ENCODE results near the gene NRP2. TPM values are rescaled to one million over a fixed set of nuclear protein-coding genes. Genes with fewer than 3 reads are reported as not detected.

NRP2 gene
- total RNA-seq, 2 experiments from 2014 or later, result 7.1 to 8.1 TPM

DNA sequence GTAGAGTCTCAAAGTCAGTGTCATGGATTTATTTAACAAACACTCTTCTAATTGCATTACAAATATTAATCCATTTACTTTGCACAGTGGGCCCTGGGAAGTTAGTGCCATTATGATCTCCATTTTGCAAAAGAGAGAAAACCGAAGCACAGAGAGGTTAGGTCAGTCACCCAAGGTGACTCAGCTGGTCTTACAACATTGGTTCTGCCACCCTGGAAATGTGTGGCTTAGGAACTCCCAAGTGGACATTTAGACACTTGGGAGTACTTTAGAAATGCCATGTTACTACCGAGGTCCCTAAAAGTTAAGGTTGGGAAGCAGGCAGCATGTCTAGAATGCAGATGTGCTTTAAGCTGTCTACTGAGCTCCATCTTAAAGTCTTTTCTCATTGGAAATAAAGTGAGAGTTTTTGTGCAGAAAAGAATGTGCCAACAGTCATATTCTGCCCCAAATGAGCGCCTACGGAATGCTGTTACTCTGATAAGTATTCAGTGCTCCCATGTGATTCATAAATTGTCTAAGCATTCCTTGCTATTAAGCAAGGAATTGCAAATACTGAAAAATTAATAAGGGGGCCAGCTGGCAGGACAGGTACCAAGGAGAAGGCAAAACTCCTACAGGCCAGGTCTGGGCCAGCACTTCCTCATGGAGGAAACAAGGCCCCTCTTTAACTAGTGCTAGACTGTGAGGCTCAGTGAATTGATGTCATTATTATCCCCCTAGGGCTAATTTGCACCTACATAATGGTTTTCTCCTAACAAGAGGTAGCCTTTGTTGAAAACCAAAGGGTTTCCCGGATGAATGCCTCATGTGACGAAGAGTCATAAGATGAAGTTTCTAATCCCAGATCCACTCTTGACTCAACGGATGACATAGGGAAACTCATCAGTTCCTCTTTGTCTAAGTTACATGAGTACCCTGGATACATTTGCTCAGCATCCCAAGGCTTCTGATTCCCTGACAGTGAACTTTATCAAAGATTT is 16.3 kb downstream of the NRP2 start:
- no peaks in the 10 kb centered on the region for H3K36me3 Mint-ChIP-seq (ENCODE audit: low read depth)
- no peak for DNase-seq
- peaks cover 11% of the 10 kb centered on the region for H3K4me1 Mint-ChIP-seq
- CTCF ChIA-PET, result interaction anchor here (0.6 kb wide), 2 partner anchors 67 to 512 kb away, joined by 4 to 5 read pairs; no protein-coding TSS in a partner anchor
- no peak overlapping the region for H3K27ac Mint-ChIP-seq
- peaks cover 2% of the 10 kb centered on the region for H3K27me3 Mint-ChIP-seq
- H3K4me3 Mint-ChIP-seq, result no peak overlapping the region
- POLR2A ChIA-PET, result no interaction called here
- no peaks in the 10 kb centered on the region for H3K9me3 Mint-ChIP-seq

DNA sequence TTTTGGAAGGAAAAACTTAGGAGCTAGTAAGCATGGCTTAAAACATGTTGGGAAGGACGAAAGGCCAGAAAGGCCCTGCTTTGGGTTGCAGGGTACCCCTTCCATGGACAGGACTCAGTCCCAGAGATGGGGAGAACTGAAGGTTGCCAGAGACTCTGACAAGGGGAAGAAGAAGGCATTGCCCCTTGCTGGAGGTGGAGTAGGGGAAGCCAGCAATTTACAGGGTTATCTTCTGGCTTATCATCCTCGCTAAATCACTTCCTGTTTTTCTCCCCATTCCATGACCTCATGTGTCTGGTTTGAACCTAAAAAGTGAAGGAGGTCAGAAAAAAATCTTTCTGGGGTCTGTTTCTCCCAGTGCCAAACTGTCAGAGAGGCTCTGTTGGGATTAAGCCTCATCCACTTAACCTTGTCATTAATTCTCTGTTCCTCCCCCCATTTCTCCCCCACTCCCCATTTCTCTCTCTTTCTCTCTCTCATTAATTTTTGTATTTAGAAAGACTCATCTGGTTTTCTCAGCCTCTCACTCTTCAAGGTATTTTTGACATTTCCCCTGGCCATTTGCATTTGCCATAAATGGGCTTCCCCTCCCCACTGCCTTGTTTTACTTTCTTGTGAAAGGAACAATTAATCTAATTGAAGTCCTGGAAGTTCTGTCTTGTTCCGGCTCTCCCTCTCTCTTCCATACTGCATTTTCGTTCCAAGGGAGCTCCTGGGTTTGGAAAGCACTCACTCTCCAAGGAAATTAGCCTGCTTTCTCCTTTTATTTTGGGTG is 17.4 kb downstream of the NRP2 start:
- H3K9me3 Mint-ChIP-seq, result no peaks in the 10 kb centered on the region
- H3K27me3 Mint-ChIP-seq, result peaks cover 2% of the 10 kb centered on the region
- H3K36me3 Mint-ChIP-seq (ENCODE audit: low read depth), result no peaks in the 10 kb centered on the region
- H3K4me3 Mint-ChIP-seq, result no peak overlapping the region
- DNase-seq, result no peak
- POLR2A ChIA-PET, result no interaction called here
- H3K27ac Mint-ChIP-seq, result no peak overlapping the region
- CTCF ChIA-PET, result interaction anchor here (0.5 kb wide), 1 partner anchor 124 kb away, joined by 3 read pairs; no protein-coding TSS in a partner anchor
- peaks cover 11% of the 10 kb centered on the region for H3K4me1 Mint-ChIP-seq

DNA sequence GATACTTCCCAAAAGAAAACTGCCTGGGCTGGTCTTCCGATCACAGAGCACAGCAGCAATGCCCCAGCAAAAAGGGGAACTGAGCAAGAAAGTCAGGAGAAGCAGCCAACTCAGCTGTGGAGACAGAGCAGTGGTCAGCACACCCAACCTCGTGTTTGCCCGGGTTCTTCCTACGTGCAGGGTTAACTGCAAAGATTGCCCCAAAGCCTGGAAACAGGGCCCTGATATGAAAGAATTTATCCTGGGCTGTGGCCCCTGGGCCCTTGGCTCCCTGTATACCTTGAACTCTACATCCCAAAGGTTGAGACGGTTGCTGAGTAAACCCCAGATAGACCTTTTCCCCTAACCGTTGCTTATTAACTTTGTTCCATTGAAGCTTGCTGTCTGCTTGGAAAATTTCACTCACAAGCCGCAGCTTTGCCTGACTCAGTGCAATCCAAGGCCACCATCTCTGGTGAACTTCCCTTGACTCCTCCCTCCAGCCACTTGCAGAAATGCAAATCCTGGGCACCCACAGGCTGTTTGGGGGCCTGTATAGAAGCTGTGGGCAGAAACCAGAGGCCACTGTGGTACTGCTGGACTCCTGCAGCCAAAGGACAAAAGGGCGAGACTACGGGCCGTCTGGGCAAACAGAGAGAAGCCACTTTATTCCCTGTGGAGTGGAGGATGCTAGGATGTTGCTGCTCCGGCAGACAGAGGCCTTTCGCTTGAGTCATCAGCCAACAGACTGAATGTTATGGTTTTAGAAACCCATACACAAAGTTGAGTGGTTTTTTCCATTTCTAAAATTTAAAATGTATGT is 18.2 kb downstream of the NRP2 start:
- Mint-ChIP-seq H3K4me3 (no peak overlapping the region), H3K27me3 (no peaks in the 10 kb centered on the region), H3K27ac (no peak overlapping the region), H3K36me3 (ENCODE audit: low read depth) (no peaks in the 10 kb centered on the region), H3K9me3 (no peaks in the 10 kb centered on the region), H3K4me1 (peaks cover 11% of the 10 kb centered on the region)
- no peak for DNase-seq
- ChIA-PET CTCF (no interaction called here), POLR2A (no interaction called here)

DNA sequence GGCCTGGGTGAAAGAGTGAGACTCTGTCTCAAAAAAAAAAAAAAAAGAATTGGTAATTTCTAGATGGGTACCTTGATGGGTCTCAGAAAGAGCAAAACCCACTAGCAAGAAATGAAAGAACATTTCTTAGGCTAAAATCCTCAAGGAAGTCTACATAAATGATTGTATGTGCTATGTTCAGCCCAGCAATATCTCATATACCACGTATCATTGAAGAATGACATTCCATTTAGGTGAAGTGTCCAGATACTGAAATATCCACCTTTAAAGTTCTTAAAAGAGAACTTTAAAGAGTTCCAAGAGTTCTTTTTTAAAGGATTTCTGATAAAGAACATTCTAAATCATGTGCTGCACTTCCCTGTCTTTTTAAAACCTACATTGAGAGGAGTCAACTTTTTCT is 19.2 kb downstream of the NRP2 start:
- Mint-ChIP-seq H3K27me3 (no peaks in the 10 kb centered on the region), H3K4me3 (no peak overlapping the region), H3K27ac (no peak overlapping the region), H3K9me3 (no peaks in the 10 kb centered on the region), H3K36me3 (ENCODE audit: low read depth) (no peaks in the 10 kb centered on the region), H3K4me1 (peaks cover 19% of the 10 kb centered on the region)
- no peak for DNase-seq
- ChIA-PET CTCF (no interaction called here), POLR2A (no interaction called here)

DNA sequence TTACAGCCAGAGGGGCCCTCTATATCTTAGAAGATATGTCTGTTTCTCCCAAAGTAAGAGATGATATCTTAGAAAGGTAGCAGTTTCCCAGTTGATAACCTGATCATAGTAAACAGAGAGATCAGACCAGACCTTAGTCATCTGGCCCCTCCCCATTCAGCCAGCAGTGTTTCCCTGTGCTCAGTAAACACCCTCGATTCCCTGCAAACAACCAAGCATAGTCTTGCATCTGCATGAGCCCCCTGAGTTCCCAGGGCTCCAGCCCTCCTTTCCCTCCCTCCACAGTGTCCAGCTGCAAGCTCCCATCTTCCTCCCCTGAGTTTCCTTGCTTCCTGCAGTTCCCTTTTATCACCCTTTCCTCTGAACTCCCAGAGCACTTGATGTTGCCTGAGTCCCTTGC is 20.3 kb downstream of the NRP2 start:
- H3K36me3 Mint-ChIP-seq (ENCODE audit: low read depth), result no peaks in the 10 kb centered on the region
- H3K4me3 Mint-ChIP-seq, result no peak overlapping the region
- peaks cover 30% of the 10 kb centered on the region for H3K4me1 Mint-ChIP-seq
- H3K9me3 Mint-ChIP-seq, result no peaks in the 10 kb centered on the region
- POLR2A ChIA-PET, result no interaction called here
- H3K27me3 Mint-ChIP-seq, result no peaks in the 10 kb centered on the region
- no peak overlapping the region for H3K27ac Mint-ChIP-seq
- no peak for DNase-seq
- CTCF ChIA-PET, result no interaction called here

DNA sequence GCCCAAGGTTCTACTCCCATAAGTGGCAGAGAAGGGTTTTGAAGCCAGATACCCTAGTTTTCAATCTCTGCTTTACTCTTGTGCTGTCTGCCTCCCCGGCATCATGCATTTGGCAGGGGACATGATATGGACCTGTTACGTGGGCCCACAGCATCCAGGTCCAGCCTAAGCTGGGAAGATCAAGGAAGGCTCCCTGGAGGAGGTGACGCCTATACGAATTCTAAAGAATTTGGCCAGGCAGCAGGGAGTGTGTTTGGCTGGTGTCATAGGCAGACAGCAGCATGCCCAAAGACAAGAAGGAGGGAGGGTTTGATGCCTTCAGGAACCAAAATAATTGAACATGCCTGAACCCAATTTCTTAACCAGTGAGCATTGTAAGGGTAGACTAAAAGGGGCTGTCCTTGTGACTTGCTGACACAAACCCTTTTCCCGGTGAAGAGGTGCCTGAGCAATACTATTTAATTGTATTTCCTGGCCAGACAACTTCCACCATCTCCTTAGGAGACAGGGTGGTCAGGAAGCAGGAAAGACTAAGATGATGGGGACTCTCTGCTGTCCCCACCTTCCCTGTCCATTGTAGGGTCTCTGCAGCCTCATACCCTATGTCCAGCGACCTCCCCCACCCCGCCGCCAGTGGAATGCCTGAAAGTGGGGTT is 21.3 kb downstream of the NRP2 start:
- Mint-ChIP-seq H3K4me3 (no peak overlapping the region), H3K27ac (no peak overlapping the region), H3K27me3 (no peaks in the 10 kb centered on the region), H3K36me3 (ENCODE audit: low read depth) (no peaks in the 10 kb centered on the region), H3K9me3 (no peaks in the 10 kb centered on the region), H3K4me1 (peaks cover 32% of the 10 kb centered on the region)
- POLR2A ChIA-PET, result no interaction called here
- no peak for DNase-seq
- CTCF ChIA-PET, result interaction anchor here (0.5 to 1.4 kb wide), 3 partner anchors 10 to 310 kb away, joined by 3 read pairs; no protein-coding TSS in a partner anchor

DNA sequence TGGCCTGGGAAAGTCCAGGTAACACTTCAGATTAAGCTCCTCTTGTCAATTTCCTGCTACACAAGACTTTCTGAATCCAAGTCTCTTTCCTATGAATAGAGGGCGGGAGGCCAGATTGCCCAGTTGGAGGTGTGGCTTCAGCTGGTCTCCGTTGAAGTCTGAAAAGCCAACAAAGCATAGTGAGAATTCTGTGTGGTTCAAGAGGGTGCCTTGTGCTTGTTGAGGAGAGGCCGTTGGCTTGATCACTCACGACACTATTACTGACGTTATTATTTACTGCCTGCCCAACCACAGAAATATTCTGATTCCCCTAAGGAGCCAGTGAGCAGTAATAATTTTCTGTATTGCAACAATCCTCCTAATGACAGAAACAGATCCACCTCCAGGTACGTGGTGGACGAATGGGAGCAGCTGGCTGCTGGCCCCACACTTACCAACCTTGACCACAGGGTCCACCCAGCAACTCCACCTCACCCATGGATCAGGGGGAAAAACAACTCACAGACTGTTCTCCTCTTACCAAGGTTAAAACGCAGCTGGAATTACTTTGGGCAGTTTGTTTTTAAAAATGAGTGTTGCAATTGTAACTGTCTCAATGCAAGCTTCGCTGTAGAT is 21.9 kb downstream of the NRP2 start:
- DNase-seq, result no peak
- CTCF ChIA-PET, result interaction anchor here (0.5 to 1.4 kb wide), 4 partner anchors 11 to 309 kb away, joined by 3 to 5 read pairs (median 3); no protein-coding TSS in a partner anchor
- no peaks in the 10 kb centered on the region for H3K9me3 Mint-ChIP-seq
- POLR2A ChIA-PET, result no interaction called here
- H3K27ac Mint-ChIP-seq, result no peak overlapping the region
- H3K36me3 Mint-ChIP-seq (ENCODE audit: low read depth), result no peaks in the 10 kb centered on the region
- no peak overlapping the region for H3K4me3 Mint-ChIP-seq
- H3K27me3 Mint-ChIP-seq, result no peaks in the 10 kb centered on the region
- peaks cover 34% of the 10 kb centered on the region for H3K4me1 Mint-ChIP-seq

DNA sequence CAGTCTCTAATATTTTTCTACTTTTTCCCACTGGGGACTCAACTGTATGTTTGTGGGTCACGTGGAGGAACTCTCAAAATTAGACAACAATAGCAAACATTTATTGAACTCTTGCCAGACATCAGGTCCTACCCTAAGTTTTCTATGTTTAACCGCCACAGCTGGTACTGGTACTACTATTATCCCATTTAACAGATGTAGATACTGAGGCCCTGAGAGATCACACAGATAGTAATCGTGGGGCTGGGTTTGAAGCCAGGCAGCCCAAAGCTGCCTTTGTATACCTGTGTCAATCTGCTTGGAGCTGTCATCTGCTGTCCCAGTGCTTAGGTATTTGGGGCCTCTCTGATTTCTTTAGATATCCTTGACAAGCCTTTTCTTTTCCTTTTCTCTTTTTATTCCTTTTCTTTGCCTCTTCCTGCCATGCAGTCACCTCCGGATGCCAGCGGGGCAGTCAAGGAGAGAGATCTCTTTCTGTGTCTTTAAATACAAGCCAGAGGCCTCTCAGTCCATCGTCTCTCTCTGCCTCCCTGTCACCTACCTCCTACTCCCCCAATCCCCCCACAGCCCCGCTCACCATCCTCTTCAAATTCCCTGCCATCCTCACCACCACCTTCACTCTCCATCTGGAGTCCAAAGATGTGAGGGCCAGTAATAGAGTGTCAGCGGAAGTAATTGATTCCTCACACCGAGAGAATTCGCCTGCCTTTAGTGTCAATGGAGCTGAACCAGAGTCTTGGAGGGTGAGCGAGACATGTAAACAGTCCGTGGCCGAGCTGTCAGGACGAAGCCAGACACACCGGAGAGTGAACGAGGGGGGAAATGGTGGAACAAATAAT is 23.4 kb downstream of the NRP2 start:
- CTCF ChIA-PET, result interaction anchor here (1.0 to 1.1 kb wide), 2 partner anchors 11 to 20 kb away, joined by 4 to 5 read pairs; no protein-coding TSS in a partner anchor
- Mint-ChIP-seq H3K4me1 (peaks cover 25% of the 10 kb centered on the region), H3K4me3 (no peak overlapping the region)

DNA sequence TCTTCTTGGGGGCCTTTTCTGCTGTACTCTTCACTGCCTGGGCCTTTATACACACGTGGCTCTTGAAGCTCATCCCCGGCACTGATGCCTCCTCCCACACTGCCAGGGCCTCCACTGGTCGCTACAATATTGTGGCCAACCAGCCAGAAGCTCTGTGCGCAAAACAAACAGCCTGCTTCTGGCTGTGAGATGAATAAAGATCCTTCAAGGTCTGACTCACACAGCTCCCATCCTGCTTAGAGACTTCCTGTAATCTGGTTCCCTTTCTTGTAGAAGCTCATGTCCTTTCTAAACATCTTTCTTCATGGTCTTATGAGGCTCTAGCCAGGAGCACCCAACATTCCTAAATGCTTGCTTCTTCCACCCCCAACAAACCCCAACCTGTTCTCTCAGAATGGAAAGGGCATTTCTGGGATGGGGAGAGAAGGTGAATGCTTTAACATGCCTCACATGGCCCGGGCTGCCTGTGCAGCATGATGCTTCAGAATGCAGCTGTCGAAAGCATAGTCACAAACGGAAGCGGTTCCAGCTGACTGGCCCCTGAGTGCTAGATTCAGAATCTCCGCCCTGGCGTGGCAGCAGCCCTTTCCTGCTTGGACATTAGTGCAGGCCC is 24.6 kb downstream of the NRP2 start:
- Mint-ChIP-seq H3K4me1 (peaks cover 25% of the 10 kb centered on the region), H3K4me3 (no peak overlapping the region), H3K36me3 (ENCODE audit: low read depth) (no peaks in the 10 kb centered on the region), H3K27ac (peak overlapping the region; percentile 91), H3K27me3 (no peaks in the 10 kb centered on the region), H3K9me3 (no peaks in the 10 kb centered on the region)
- CTCF ChIA-PET, result interaction anchor here (0.7 to 1.1 kb wide), 5 partner anchors 11 to 26 kb away, joined by 3 to 5 read pairs (median 3); no protein-coding TSS in a partner anchor
- POLR2A ChIA-PET, result interaction anchor here (0.6 kb wide), 1 partner anchor 31 kb away, joined by 4 read pairs; no protein-coding TSS in a partner anchor
- peak; percentile 54 for DNase-seq

More for the DNA sequence above, 23.4 kb downstream of the NRP2 start:
- H3K36me3 Mint-ChIP-seq (ENCODE audit: low read depth), result no peaks in the 10 kb centered on the region
- H3K9me3 Mint-ChIP-seq, result no peaks in the 10 kb centered on the region
- H3K27ac Mint-ChIP-seq, result peak overlapping the region; percentile 76
- DNase-seq, result no peak
- POLR2A ChIA-PET, result no interaction called here
- no peaks in the 10 kb centered on the region for H3K27me3 Mint-ChIP-seq

DNA sequence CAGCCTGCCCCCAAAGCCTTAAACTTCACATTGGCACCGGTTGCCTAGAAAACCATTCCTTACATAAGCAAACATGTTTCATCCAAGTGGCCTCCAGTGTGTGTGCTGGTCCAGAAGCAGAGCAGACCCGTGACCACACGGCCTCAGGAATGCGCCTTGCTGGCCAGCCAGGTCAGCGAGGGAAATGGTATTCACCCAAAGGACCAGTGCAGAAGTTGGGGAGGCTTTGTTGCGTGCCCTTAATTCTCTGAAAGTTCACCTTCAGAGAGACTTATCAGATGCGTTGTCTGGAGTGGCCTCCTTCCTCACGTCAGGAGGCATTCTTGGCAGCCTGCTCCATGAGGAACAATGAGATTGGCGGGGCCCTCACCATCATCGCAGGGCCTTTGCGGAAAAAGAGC is 25.9 kb downstream of the NRP2 start:
- Mint-ChIP-seq H3K4me3 (no peak overlapping the region), H3K27ac (peak overlapping the region; percentile 28), H3K27me3 (no peaks in the 10 kb centered on the region), H3K4me1 (peaks cover 25% of the 10 kb centered on the region), H3K9me3 (no peaks in the 10 kb centered on the region), H3K36me3 (ENCODE audit: low read depth) (no peaks in the 10 kb centered on the region)
- CTCF ChIA-PET, result no interaction called here
- POLR2A ChIA-PET, result no interaction called here
- DNase-seq, result no peak

DNA sequence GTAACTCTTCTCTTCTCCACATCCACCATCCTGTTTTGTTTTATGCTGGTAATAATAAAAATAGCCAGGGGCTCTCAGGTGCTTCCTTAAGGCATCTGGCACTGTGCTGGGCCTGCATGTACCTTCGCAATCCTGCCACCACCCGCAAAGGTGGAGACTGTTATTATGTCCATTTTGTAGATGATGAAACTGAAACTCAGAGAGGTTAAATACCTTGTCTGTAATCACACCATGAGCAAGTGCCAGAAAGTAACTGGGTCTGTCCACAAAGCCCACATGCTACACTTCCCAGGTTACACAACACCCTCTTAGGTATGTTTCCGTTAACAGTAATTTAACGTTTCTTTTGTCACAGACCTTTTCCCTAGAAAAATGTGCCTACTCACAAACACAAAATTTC is 27.0 kb downstream of the NRP2 start:
- Mint-ChIP-seq H3K9me3 (no peaks in the 10 kb centered on the region), H3K4me1 (peaks cover 27% of the 10 kb centered on the region), H3K36me3 (ENCODE audit: low read depth) (no peaks in the 10 kb centered on the region), H3K4me3 (no peak overlapping the region), H3K27ac (no peak overlapping the region), H3K27me3 (no peaks in the 10 kb centered on the region)
- CTCF ChIA-PET, result no interaction called here
- POLR2A ChIA-PET, result no interaction called here
- no peak for DNase-seq

Data from activated CD4-positive, alpha-beta T cell treated with anti-CD3 and anti-CD28 coated beads, Interleukin-2, amount 10 ng/mL, durations not matched to agents 7 days and 5 days (primary cell).